22Rv1 (cell line): ENCODE results near the gene KATNB1.

Experiments
- CTCF ChIP-seq: fragments of 450-650 bp; IDR thresholded peaks from 2 replicates; pipeline ENCODE4 v1.5.1; 2017; ENCODE audit warnings: mild to moderate bottlenecking
- ZFX ChIP-seq: fragments of 450-650 bp; IDR thresholded peaks from 2 replicates; pipeline ENCODE4 v1.6.1; 2017; ENCODE audit warnings: antibody characterized with exemption, borderline replicate concordance

GRCh38 chr16:57693550-57693949 is 42.0 kb upstream of the KATNB1 start:
- no peak for TF ChIP-seq CTCF
- no peak for TF ChIP-seq ZFX
